ENCODE results near the gene TLR6. TPM values are rescaled to one million over a fixed set of nuclear protein-coding genes. Genes with fewer than 3 reads are reported as not detected.
"Not testable (repeated sequence)": the region's sequence is repeated elsewhere in the genome, so short reads cannot be mapped to it uniquely, and the experiment has no call there.

TLR6 gene
- polyA plus RNA-seq, 1 of the 3 experiments (the other 2 are of a cell fraction) = 0.10 TPM

DNA sequence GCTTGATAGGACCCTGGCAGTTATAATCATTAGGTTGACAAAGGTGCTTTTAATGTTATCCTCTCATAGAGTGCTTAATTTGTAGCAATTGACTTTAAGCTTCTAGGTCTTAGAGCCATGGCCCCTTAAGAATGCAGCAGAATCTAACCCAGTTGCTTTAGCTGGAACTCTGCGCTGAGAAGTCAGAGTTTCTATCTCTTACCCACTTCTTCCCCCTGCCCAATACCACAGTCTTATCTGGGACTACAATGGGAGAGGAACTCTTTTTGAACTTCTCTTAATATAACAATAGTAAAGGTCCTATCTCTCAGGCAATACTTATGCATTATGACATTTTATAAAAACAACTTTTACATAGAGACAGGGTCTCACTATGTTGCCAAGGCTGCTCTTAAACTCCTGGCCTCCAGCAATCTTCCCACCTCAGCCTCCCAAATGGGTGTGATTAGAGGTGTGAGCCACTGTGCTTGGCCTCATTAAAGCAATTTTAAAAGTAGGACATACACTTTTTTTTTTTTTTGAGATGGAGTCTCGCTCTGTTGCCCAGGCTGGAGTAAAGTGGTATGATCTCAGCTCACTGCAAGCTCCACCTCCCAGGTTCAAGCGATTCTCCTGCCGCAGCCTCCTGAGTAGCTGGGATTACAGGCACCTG lies 75.7 kb downstream of the TLR6 start:
- no peak overlapping the region for H3K4me3 ChIP-seq (ENCODE audit: low read depth in 2 of 2, low read length in 1 of 2)
- no peaks in the 10 kb centered on the region for H3F3A ChIP-seq (replicated peaks; ENCODE audit: insufficient read depth)
- ChIA-PET CTCF (interaction anchor here (0.6 to 8.0 kb wide), 7 partner anchors 20 to 601 kb away, joined by 3 to 88 read pairs (median 13); partner anchors contain the start of gene TLR1), POLR2A (no interaction called here)
- peaks cover 5% of the 10 kb centered on the region; the same call in 1 of the 2 replicates for H3K27me3 ChIP-seq (ENCODE audit: insufficient read depth)
- no peaks in the 10 kb centered on the region for H3K9me3 ChIP-seq
- 84% methylated on average over 4 of the region's 4 CpGs for WGBS (ENCODE audit: low lambda C conversion rate)
- H3K79me2 ChIP-seq (ENCODE audit: insufficient read depth) = no peaks in the 10 kb centered on the region
- H3K9me2 ChIP-seq = no peaks in the 10 kb centered on the region
- no peak overlapping the region for H3K4me2 ChIP-seq
- no peaks in the 10 kb centered on the region for H3K36me3 ChIP-seq (replicated peaks in 1 of 2; ENCODE audit: control insufficient read depth in 1 of 2, insufficient read depth in 2 of 2, low read length in 1 of 2)
- no peak overlapping the region for H3K27ac ChIP-seq (ENCODE audit: low read depth in 2 of 2, low read length in 1 of 2)
- H3K9ac ChIP-seq = no peak overlapping the region
- H2AFZ ChIP-seq (ENCODE audit: low read depth) = no peak overlapping the region
- DNase-seq = no peak
- no peaks in the 10 kb centered on the region for H3K4me1 ChIP-seq (ENCODE audit: control insufficient read depth in 1 of 2, insufficient read depth in 2 of 2, low read depth in 1 of 2, low read length in 1 of 2)
- no peak for TF ChIP-seq YY1 (IDR thresholded peaks at IDR 0.05; ENCODE audit: low read depth)
- no peak for TF ChIP-seq GABPA (IDR thresholded peaks at IDR 0.05; ENCODE audit: low read depth)
- TF ChIP-seq NFIC (IDR thresholded peaks at IDR 0.05; ENCODE audit: borderline replicate concordance) = no peak
- no peak for TF ChIP-seq MAX (IDR thresholded peaks at IDR 0.05; ENCODE audit: low read depth)
- TF ChIP-seq CHD2 (IDR thresholded peaks at IDR 0.05; ENCODE audit: low read length, partially characterized antibody) = no peak
- no peak for TF ChIP-seq FOSL2 (IDR thresholded peaks at IDR 0.05; ENCODE audit: borderline replicate concordance, low read depth)
- TF ChIP-seq MEF2A (IDR thresholded peaks at IDR 0.05; ENCODE audit: borderline replicate concordance, low read depth) = no peak
- TF ChIP-seq RCOR1 (IDR thresholded peaks at IDR 0.05; ENCODE audit: low read length) = no peak
- no peak for TF ChIP-seq GATA2 (CRISPR knock-in tag; IDR thresholded peaks at IDR 0.05)
- TF ChIP-seq NRF1 (IDR thresholded peaks at IDR 0.05; ENCODE audit: low read depth, low read length) = no peak
- TF ChIP-seq SIN3A (IDR thresholded peaks at IDR 0.05; ENCODE audit: borderline replicate concordance, low read depth, low read length) = no peak
- TF ChIP-seq FOXM1 (IDR thresholded peaks at IDR 0.05; ENCODE audit: low read depth) = no peak
- TF ChIP-seq RXRA (IDR thresholded peaks at IDR 0.05; ENCODE audit: borderline replicate concordance, low read depth) = no peak
- TF ChIP-seq RAD21 (IDR thresholded peaks at IDR 0.05; ENCODE audit: low read length) = no peak
- TF ChIP-seq USF2 (IDR thresholded peaks at IDR 0.05; ENCODE audit: borderline replicate concordance, low read depth, low read length) = no peak
- no peak for TF ChIP-seq ELF1 (IDR thresholded peaks at IDR 0.05)
- H4K20me1 ChIP-seq (ENCODE audit: insufficient read depth) = no peaks in the 10 kb centered on the region

DNA sequence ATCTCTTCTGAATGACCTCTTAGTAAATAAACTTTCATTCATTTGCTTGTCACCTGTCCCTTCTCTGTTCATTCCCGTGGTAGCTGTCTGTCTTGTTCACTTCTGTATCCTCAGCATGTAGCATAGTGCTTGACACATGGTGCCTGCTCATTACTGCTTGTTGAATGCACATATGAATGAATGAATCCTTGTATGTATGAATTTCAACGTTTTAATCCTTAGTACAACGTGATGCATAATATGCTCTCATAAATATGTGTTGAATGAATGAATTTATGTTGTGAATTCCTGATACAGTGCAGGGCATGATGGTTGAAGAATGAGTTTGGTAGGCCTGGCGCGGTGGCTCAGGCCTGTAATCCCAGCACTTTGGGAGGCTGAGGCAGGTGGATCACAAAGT lies 76.8 kb downstream of the TLR6 start:
- Histone ChIP-seq H3F3A (replicated peaks; ENCODE audit: insufficient read depth) (no peaks in the 10 kb centered on the region), H3K4me3 (ENCODE audit: low read depth in 2 of 2, low read length in 1 of 2) (no peak overlapping the region), H3K9me2 (no peaks in the 10 kb centered on the region), H2AFZ (ENCODE audit: low read depth) (no peak overlapping the region), H3K79me2 (ENCODE audit: insufficient read depth) (no peaks in the 10 kb centered on the region), H3K4me1 (ENCODE audit: control insufficient read depth in 1 of 2, insufficient read depth in 2 of 2, low read depth in 1 of 2, low read length in 1 of 2) (no peaks in the 10 kb centered on the region), H3K9me3 (no peaks in the 10 kb centered on the region), H4K20me1 (ENCODE audit: insufficient read depth) (no peaks in the 10 kb centered on the region), H3K27ac (ENCODE audit: low read depth in 2 of 2, low read length in 1 of 2) (no peak overlapping the region), H3K4me2 (no peak overlapping the region), H3K36me3 (replicated peaks in 1 of 2; ENCODE audit: control insufficient read depth in 1 of 2, insufficient read depth in 2 of 2, low read length in 1 of 2) (no peaks in the 10 kb centered on the region), H3K9ac (no peak overlapping the region), H3K27me3 (ENCODE audit: insufficient read depth) (peaks cover 5% of the 10 kb centered on the region; the same call in 1 of the 2 replicates)
- no peak for TF ChIP-seq TEAD4 (IDR thresholded peaks at IDR 0.05; ENCODE audit: borderline replicate concordance, insufficient read depth)
- ChIA-PET CTCF (interaction anchor here (8.0 kb wide), 1 partner anchor 19 kb away, joined by 88 read pairs; no protein-coding TSS in a partner anchor), POLR2A (no interaction called here)
- 53% methylated on average over 5 of the region's 5 CpGs for WGBS (ENCODE audit: low lambda C conversion rate)
- no peak for DNase-seq

- H3K79me2 ChIP-seq (ENCODE audit: insufficient read depth); H3F3A ChIP-seq (replicated peaks; ENCODE audit: insufficient read depth); H3K4me3 ChIP-seq (ENCODE audit: low read depth in 2 of 2, low read length in 1 of 2); H2AFZ ChIP-seq (ENCODE audit: low read depth); H3K27me3 ChIP-seq (ENCODE audit: insufficient read depth); H3K4me2 ChIP-seq; H3K9me3 ChIP-seq; H3K27ac ChIP-seq (ENCODE audit: low read depth in 2 of 2, low read length in 1 of 2); DNase-seq; H3K9me2 ChIP-seq; H3K4me1 ChIP-seq (ENCODE audit: control insufficient read depth in 1 of 2, insufficient read depth in 2 of 2, low read depth in 1 of 2, low read length in 1 of 2); CTCF ChIA-PET; H3K9ac ChIP-seq; POLR2A ChIA-PET; H3K36me3 ChIP-seq (replicated peaks in 1 of 2; ENCODE audit: control insufficient read depth in 1 of 2, insufficient read depth in 2 of 2, low read length in 1 of 2); H4K20me1 ChIP-seq (ENCODE audit: insufficient read depth): not testable (repeated sequence)
- 44% methylated on average over 2 of the region's 2 CpGs for WGBS (ENCODE audit: low lambda C conversion rate)
Observed at GRCh38 chr4:38777925-38778324, 78.7 kb downstream of the TLR6 start.

Measured in SK-N-SH (cell line).